Measurements from ENCODE around the gene LMLN. TPM values are rescaled to one million over a fixed set of nuclear protein-coding genes. Genes with fewer than 3 reads are reported as not detected.

Gene LMLN
- total RNA-seq, 1 donor: 6.5 TPM

DNA sequence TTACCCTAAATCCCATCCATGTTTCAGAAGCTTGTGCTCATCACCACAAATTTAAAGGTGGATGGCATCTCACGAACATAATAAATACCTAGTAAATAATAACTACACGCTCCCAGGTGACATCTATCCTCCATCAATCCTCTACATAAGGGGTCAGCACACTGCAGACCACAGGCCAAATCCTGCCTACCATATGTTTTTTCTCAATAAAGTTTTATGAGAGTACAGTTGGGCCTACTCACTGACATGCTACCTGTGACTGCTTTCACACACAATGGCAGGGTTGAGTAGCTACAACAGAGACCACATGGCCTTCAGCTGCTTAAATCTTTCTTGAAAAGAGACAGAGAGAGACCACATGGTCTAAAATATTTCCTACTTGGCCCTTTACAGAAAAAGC, 105.9 kb downstream of the LMLN start:
- DNase-seq (ENCODE audit: low read depth): no peak
- H3K4me3 ChIP-seq (ENCODE audit: low read depth, low read length): no peak overlapping the region
- TF ChIP-seq, protein P1, sequence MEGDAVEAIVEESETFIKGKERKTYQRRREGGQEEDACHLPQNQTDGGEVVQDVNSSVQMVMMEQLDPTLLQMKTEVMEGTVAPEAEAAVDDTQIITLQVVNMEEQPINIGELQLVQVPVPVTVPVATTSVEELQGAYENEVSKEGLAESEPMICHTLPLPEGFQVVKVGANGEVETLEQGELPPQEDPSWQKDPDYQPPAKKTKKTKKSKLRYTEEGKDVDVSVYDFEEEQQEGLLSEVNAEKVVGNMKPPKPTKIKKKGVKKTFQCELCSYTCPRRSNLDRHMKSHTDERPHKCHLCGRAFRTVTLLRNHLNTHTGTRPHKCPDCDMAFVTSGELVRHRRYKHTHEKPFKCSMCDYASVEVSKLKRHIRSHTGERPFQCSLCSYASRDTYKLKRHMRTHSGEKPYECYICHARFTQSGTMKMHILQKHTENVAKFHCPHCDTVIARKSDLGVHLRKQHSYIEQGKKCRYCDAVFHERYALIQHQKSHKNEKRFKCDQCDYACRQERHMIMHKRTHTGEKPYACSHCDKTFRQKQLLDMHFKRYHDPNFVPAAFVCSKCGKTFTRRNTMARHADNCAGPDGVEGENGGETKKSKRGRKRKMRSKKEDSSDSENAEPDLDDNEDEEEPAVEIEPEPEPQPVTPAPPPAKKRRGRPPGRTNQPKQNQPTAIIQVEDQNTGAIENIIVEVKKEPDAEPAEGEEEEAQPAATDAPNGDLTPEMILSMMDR (IDR thresholded peaks at IDR 0.05; ENCODE audit: insufficient read depth, low read depth, low read length): no peak

- no peak overlapping the region for H3K4me3 ChIP-seq (ENCODE audit: low read depth, low read length)
- TF ChIP-seq, protein P1 (IDR thresholded peaks at IDR 0.05; ENCODE audit: insufficient read depth, low read depth, low read length): no peak
Observed at GRCh38 chr3:198067416-198067815, 107.4 kb downstream of the LMLN start.

DNA sequence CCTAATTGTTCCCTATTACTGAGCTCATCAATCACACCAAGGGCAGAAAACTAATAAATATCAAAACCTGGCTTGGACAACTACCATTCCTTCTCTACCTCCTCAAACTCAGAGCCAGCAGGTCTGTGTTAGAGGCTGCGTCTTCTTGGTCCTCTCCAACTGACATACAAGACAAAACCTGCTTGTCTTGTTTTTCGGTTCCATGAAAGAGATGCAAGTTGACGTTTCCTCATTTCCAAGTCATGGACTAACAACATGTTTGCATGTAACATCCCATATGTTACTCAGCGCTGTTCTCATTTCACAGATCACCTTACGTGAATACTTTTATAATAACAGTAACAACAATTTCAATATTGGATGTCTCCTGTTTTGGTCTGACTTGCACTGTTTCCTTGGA, 110.9 kb downstream of the LMLN start:
- TF ChIP-seq, protein P1 (IDR thresholded peaks at IDR 0.05; ENCODE audit: insufficient read depth, low read depth, low read length): no peak
- H3K4me3 ChIP-seq (ENCODE audit: low read depth, low read length): no peak overlapping the region
- DNase-seq (ENCODE audit: low read depth): no peak

More at GRCh38 chr3:198067416-198067815, 107.4 kb downstream of the LMLN start:
- DNase-seq (ENCODE audit: low read depth): no peak

- no peak overlapping the region for H3K4me3 ChIP-seq (ENCODE audit: low read depth, low read length)
- TF ChIP-seq, protein P1 (IDR thresholded peaks at IDR 0.05; ENCODE audit: insufficient read depth, low read depth, low read length): no peak
- DNase-seq (ENCODE audit: low read depth): peak; percentile 28
Observed at GRCh38 chr3:198071602-198072287, 111.7 kb downstream of the LMLN start.

GRCh38 chr3:198076722-198077308, 116.8 kb downstream of the LMLN start:
- H3K4me3 ChIP-seq (ENCODE audit: low read depth, low read length): no peak overlapping the region
- DNase-seq (ENCODE audit: low read depth): no peak
- TF ChIP-seq, protein P1 (IDR thresholded peaks at IDR 0.05; ENCODE audit: insufficient read depth, low read depth, low read length): no peak

DNA sequence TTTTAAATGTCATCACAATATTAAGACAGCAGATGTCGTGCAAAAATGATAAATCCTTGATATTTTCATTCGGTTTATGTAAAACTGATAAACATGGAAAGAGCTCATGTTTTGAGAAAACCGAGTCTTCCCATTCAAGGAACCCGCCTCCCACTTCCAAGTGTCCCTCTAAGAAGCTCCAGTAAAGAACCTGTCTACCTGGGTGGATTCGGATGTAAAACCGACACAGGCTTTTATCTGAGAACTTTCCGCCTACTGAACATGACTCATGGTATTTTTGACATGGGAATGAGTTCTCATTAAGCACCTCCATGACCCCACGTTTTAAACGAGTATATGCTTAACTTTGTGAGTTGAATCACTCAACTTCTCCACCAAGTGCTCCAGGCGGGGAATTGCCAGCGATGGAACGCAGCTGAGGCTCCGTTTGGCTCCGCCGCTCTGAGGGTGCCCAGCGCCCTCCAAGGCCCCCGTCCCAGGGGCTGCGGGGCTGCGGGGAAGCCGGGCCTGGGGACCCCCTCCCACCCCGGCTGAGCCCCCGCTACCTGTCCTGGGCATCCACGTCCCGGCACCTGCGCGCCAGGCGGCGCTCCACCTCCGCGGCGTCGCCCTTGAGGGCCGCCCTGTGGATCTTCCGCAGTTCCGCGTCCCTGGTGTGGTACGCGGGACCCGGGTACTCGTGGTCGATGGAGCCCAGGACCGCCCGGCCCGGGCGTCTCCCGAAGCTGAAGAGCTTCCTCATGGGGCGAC, 119.9 kb downstream of the LMLN start:
- DNase-seq (ENCODE audit: low read depth): peak; percentile 6
- TF ChIP-seq, protein P1 (IDR thresholded peaks at IDR 0.05; ENCODE audit: insufficient read depth, low read depth, low read length): no peak
- H3K4me3 ChIP-seq (ENCODE audit: low read depth, low read length): peak overlapping the region; percentile 45

Data from fibroblast of villous mesenchyme (primary cell).